Measurements from ENCODE around the gene CCK. TPM values are rescaled to one million over a fixed set of nuclear protein-coding genes. Genes with fewer than 3 reads are reported as not detected.

CCK gene
- total RNA-seq, 3 donors from 2014 or later (not counting 1 experiment from before 2014, with no cell fraction given) = 0.54 TPM; not detected in 2

- Histone ChIP-seq H3K36me3 (ENCODE audit: control insufficient read depth, insufficient read depth, low read length) (no peaks in the 10 kb centered on the region), H3K27me3 (ENCODE audit: control insufficient read depth, insufficient read depth, low read length) (peaks cover 27% of the 10 kb centered on the region), H3K27ac (ENCODE audit: low read length) (no peak overlapping the region), H3K9me3 (ENCODE audit: control insufficient read depth, insufficient read depth, low read length) (no peaks in the 10 kb centered on the region), H3K4me3 (ENCODE audit: low read length) (no peak overlapping the region), H3K4me1 (ENCODE audit: control insufficient read depth, insufficient read depth, low read length) (no peaks in the 10 kb centered on the region)
- peaks cover 43 to 75% of the 10 kb centered on the region in 2 donors for H3K27me3 Mint-ChIP-seq (ENCODE audit: low read depth in 2 of 2)
- ATAC-seq = no peak
- no peaks in the 10 kb centered on the region for H3K9me3 Mint-ChIP-seq
- no peaks in the 10 kb centered on the region for H3K36me3 Mint-ChIP-seq
- TF ChIP-seq, protein P1, sequence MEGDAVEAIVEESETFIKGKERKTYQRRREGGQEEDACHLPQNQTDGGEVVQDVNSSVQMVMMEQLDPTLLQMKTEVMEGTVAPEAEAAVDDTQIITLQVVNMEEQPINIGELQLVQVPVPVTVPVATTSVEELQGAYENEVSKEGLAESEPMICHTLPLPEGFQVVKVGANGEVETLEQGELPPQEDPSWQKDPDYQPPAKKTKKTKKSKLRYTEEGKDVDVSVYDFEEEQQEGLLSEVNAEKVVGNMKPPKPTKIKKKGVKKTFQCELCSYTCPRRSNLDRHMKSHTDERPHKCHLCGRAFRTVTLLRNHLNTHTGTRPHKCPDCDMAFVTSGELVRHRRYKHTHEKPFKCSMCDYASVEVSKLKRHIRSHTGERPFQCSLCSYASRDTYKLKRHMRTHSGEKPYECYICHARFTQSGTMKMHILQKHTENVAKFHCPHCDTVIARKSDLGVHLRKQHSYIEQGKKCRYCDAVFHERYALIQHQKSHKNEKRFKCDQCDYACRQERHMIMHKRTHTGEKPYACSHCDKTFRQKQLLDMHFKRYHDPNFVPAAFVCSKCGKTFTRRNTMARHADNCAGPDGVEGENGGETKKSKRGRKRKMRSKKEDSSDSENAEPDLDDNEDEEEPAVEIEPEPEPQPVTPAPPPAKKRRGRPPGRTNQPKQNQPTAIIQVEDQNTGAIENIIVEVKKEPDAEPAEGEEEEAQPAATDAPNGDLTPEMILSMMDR (IDR thresholded peaks at IDR 0.05) = no peak
- 9% methylated on average over 52 of the region's 56 CpGs for WGBS (ENCODE audit: insufficient coverage)
- H3K27ac Mint-ChIP-seq = no peak overlapping the region
- H3K4me3 Mint-ChIP-seq = no peak overlapping the region
- H3K4me1 Mint-ChIP-seq = no peaks in the 10 kb centered on the region
- DNase-seq = peak in 1 of 2 donors; percentile 25
- intact Hi-C loops (cut with micrococcal nuclease) = no loop called here
Observed at GRCh38 chr3:42263354-42264346, 2.3 kb downstream of the CCK start.

DNA sequence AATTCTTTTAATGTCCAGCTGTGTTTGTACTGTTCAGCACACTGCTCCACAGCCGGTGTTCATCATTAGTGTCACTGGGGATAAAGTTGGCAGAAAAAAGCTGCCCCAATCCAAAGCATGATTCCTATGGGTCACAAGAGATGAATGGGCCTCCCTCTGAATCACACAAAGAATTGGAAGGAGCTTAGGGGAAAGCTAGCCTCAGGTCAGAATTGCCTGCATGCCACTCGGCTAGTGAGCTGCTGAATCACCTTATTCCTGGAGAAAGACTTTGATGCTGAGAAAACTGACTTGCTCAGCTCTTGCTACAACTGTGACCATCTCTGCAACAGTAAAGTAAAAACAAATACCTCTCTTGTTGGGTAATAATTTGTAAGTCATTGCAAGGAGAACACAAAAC lies 3.5 kb downstream of the CCK start:
- WGBS (ENCODE audit: insufficient coverage) = 55% methylated on average over 2 of the region's 2 CpGs
- no peak for DNase-seq
- Histone ChIP-seq H3K36me3 (ENCODE audit: control insufficient read depth, insufficient read depth, low read length) (no peaks in the 10 kb centered on the region), H3K9me3 (ENCODE audit: control insufficient read depth, insufficient read depth, low read length) (no peaks in the 10 kb centered on the region), H3K4me3 (ENCODE audit: low read length) (no peak overlapping the region), H3K4me1 (ENCODE audit: control insufficient read depth, insufficient read depth, low read length) (no peaks in the 10 kb centered on the region), H3K27ac (ENCODE audit: low read length) (no peak overlapping the region), H3K27me3 (ENCODE audit: control insufficient read depth, insufficient read depth, low read length) (peaks cover 25% of the 10 kb centered on the region)
- no peak for ATAC-seq
- no peak overlapping the region for H3K27ac Mint-ChIP-seq
- intact Hi-C loops (cut with micrococcal nuclease) = no loop called here
- H3K27me3 Mint-ChIP-seq (ENCODE audit: low read depth in 2 of 2) = peaks cover 43 to 63% of the 10 kb centered on the region in 2 donors
- H3K4me1 Mint-ChIP-seq = no peaks in the 10 kb centered on the region
- no peaks in the 10 kb centered on the region for H3K36me3 Mint-ChIP-seq
- TF ChIP-seq, protein P1 (IDR thresholded peaks at IDR 0.05) = no peak
- H3K9me3 Mint-ChIP-seq = no peaks in the 10 kb centered on the region
- H3K4me3 Mint-ChIP-seq = no peak overlapping the region

GRCh38 chr3:42257007-42257406 lies 9.0 kb downstream of the CCK start:
- Histone ChIP-seq H3K4me1 (ENCODE audit: control insufficient read depth, insufficient read depth, low read length) (no peaks in the 10 kb centered on the region), H3K27me3 (ENCODE audit: control insufficient read depth, insufficient read depth, low read length) (peaks cover 7% of the 10 kb centered on the region), H3K9me3 (ENCODE audit: control insufficient read depth, insufficient read depth, low read length) (no peaks in the 10 kb centered on the region), H3K36me3 (ENCODE audit: control insufficient read depth, insufficient read depth, low read length) (no peaks in the 10 kb centered on the region), H3K27ac (ENCODE audit: low read length) (no peak overlapping the region), H3K4me3 (ENCODE audit: low read length) (no peak overlapping the region)
- ATAC-seq (no peak), DNase-seq (no peak)
- Mint-ChIP-seq H3K27me3 (ENCODE audit: low read depth in 2 of 2) (peaks cover 30 to 35% of the 10 kb centered on the region in 2 donors), H3K4me3 (no peak overlapping the region), H3K27ac (no peak overlapping the region), H3K4me1 (no peaks in the 10 kb centered on the region), H3K36me3 (no peaks in the 10 kb centered on the region), H3K9me3 (no peaks in the 10 kb centered on the region)
- TF ChIP-seq, protein P1 (IDR thresholded peaks at IDR 0.05) = no peak
- WGBS (ENCODE audit: insufficient coverage) = 80% methylated on average over 7 of the region's 7 CpGs
- intact Hi-C loops (cut with micrococcal nuclease) = no loop called here

Measured in natural killer cell (primary cell).